Esophagus squamous epithelium (tissue), 5 donors: ENCODE measurements around the gene CHD1L. TPM values are rescaled to one million over a fixed set of nuclear protein-coding genes. Genes with fewer than 3 reads are reported as not detected.

Experiments
- DNase-seq: peaks from one replicate; lab custom pipeline; 2025; lab: John Stamatoyannopoulos, UW
- H3K27ac ChIP-seq, 4 donors: fragments of 200-600 bp; sonication (generic); one replicate each; pipeline ENCODE4 v1.5.1; 2016 to 2019; ENCODE audit warnings: mild to moderate bottlenecking in 1 of 4
- H3K27me3 ChIP-seq, 4 donors: fragments of 200-600 bp; sonication (generic); 1 replicate in 3 of 4; 2 replicates in 1 of 4; pipeline versions ENCODE4 v1.5.1 to v1.6.0; 2017 to 2021; ENCODE audit warnings: antibody characterized with exemption in 1 of 4
- H3K36me3 ChIP-seq, 3 donors: fragments of 200-600 bp; sonication (generic); one replicate each; pipeline ENCODE4 v1.5.1; 2016 to 2019
- H3K4me1 ChIP-seq, 3 donors: fragments of 200-600 bp; sonication (generic); one replicate each; pipeline ENCODE4 v1.5.1; 2017 to 2019
- H3K4me3 ChIP-seq, 4 donors: fragments of 200-600 bp; sonication (generic); 1 replicate in 3 of 4; 2 replicates in 1 of 4; pipeline ENCODE4 v1.5.1; 2016 to 2019; ENCODE audit warnings: mild to moderate bottlenecking in 2 of 4, moderate library complexity in 1 of 4
- H3K9me3 ChIP-seq, 3 donors: fragments of 200-600 bp; sonication (generic); one replicate each; pipeline ENCODE4 v1.5.1; 2016 to 2019
- CTCF ChIP-seq, 6 experiments: fragments of 450-650 bp in 4 of 6; fragments of 200-600 bp in 2 of 6; sonication (generic) in 2 of 6; IDR thresholded peaks; one replicate each; pipeline ENCODE4 v1.5.1; 2016 to 2019; ENCODE audit warnings: antibody characterized with exemption in 6 of 6, mild to moderate bottlenecking in 4 of 6, moderate library complexity in 4 of 6
- POLR2A ChIP-seq, 4 donors: fragments of 450-650 bp; IDR thresholded peaks; one replicate each; pipeline ENCODE4 v1.6.1; 2017; ENCODE audit warnings: antibody characterized with exemption in 4 of 4, mild to moderate bottlenecking in 4 of 4, moderate library complexity in 3 of 4
- WGBS, 2 donors: methylation state at CpG; one replicate each; pipeline ENCODE4 v1.1.5; 2018; 5-methylcytosine and 5-hydroxymethylcytosine counted together
- intact Hi-C: fragments of 100-400 bp; cut with DNase I; formaldehyde crosslinking; loops from one replicate; pipeline ENCODE4 v1.15.0; 2022
- total RNA-seq, 4 donors: library from RNA; depleted of rRNA; stranded (reverse); fragments of >200 nt; gene quantifications; one replicate each; pipeline ENCODE4 v1.1.0, GENCODE V29; 2016
- donor health status: DM: yes; HTN: yes; CAD: no.

The CHD1L gene
- total RNA-seq, 4 donors from 2014 or later, result 6.7 to 24.2 (median 18.4) TPM

GRCh38 chr1:147341246-147341645 is 98.8 kb downstream of the CHD1L start:
- no peak overlapping the region for H3K27ac ChIP-seq
- H3K36me3 ChIP-seq, result no peaks in the 10 kb centered on the region
- DNase-seq, result no peak
- no peaks in the 10 kb centered on the region for H3K4me1 ChIP-seq
- TF ChIP-seq CTCF (IDR thresholded peaks at IDR 0.05), result no peak
- no peak for TF ChIP-seq POLR2A (IDR thresholded peaks at IDR 0.05)
- no peak overlapping the region for H3K4me3 ChIP-seq
- intact Hi-C loops, result no loop called here
- peaks cover 0 to 15% (median 0%) of the 10 kb centered on the region in 4 donors for H3K27me3 ChIP-seq
- H3K9me3 ChIP-seq, result no peaks in the 10 kb centered on the region
- 92 to 93% methylated on average over 1 of the region's 1 CpG for WGBS, 2 donors

Other genes with a start within 250 kb of the CHD1L start
- 10 to 100 TPM in 1 of 4 donors, 1 to 10 TPM in 3; 2.4 to 14.7 (median 8.1) TPM for gene PRKAB2, start 70.2 kb upstream of the CHD1L start, total RNA-seq
- gene FMO5, start 17.3 kb upstream of the CHD1L start, total RNA-seq, result 1 to 10 TPM in 2 of 4 donors, under 1 TPM in 2; 0.38 to 2.3 (median 0.77) TPM